ENCODE results near the gene TARDBP.
A peak's percentile ranks its signal among the peaks of the same experiment; 100 is the strongest.

TARDBP gene

GRCh38 chr1:11012260-11013159 lies at the start of gene TARDBP:
TSS of gene TARDBP (plus strand) at chr1:11012654. CDS start at chr1:11013728, 1,074 bp downstream.
- TF ChIP-seq CTCF (IDR thresholded peaks at IDR 0.05; ENCODE audit: insufficient read depth, low read depth, low read length, missing control alignments), result no peak
- peak within 1 kb of the TSS; percentile 95 for H3K4me3 ChIP-seq (ENCODE audit: low read depth, low read length)
- DNase-seq (ENCODE audit: low read depth), result peak; percentile 94

- DNase-seq (ENCODE audit: low read depth), result peak; percentile 88
- TF ChIP-seq CTCF (IDR thresholded peaks at IDR 0.05; ENCODE audit: insufficient read depth, low read depth, low read length, missing control alignments), result no peak
- H3K4me3 ChIP-seq (ENCODE audit: low read depth, low read length), result peak overlapping the region; percentile 0; the same call in 1 of the 2 replicates
Observed at GRCh38 chr1:10965546-10966226, 46.8 kb upstream of the TARDBP start.

GRCh38 chr1:10967090-10967489 lies 45.4 kb upstream of the TARDBP start:
- DNase-seq (ENCODE audit: low read depth), result no peak
- no peak for TF ChIP-seq CTCF (IDR thresholded peaks at IDR 0.05; ENCODE audit: insufficient read depth, low read depth, low read length, missing control alignments)
- no peak overlapping the region for H3K4me3 ChIP-seq (ENCODE audit: low read depth, low read length)

- DNase-seq (ENCODE audit: low read depth), result peak; percentile 80
- H3K4me3 ChIP-seq (ENCODE audit: low read depth, low read length), result peak overlapping the region; percentile 44
Observed at GRCh38 chr1:10968411-10968826, 44.0 kb upstream of the TARDBP start.

GRCh38 chr1:10969267-10969970 lies 43.0 kb upstream of the TARDBP start:
- no peak for DNase-seq (ENCODE audit: low read depth)
- H3K4me3 ChIP-seq (ENCODE audit: low read depth, low read length), result no peak overlapping the region
- TF ChIP-seq CTCF (IDR thresholded peaks at IDR 0.05; ENCODE audit: insufficient read depth, low read depth, low read length, missing control alignments), result no peak

More at GRCh38 chr1:10968411-10968826, 44.0 kb upstream of the TARDBP start:
- no peak for TF ChIP-seq CTCF (IDR thresholded peaks at IDR 0.05; ENCODE audit: insufficient read depth, low read depth, low read length, missing control alignments)

- H3K4me3 ChIP-seq (ENCODE audit: low read depth, low read length), result no peak overlapping the region
- DNase-seq (ENCODE audit: low read depth), result no peak
Observed at GRCh38 chr1:10969971-10970332, 42.5 kb upstream of the TARDBP start.

More at GRCh38 chr1:10969971-10970332, 42.5 kb upstream of the TARDBP start:
- no peak for TF ChIP-seq CTCF (IDR thresholded peaks at IDR 0.05; ENCODE audit: insufficient read depth, low read depth, low read length, missing control alignments)
